NCI-H2107 treated with DMSO at 0.1 percent for 48 hours (cell line): ENCODE measurements around the gene CPB1.
"Not testable (repeated sequence)": the region's sequence is repeated elsewhere in the genome, so short reads cannot be mapped to it uniquely, and the experiment has no call there.

Experiments
- DNase-seq: peaks from one replicate; lab custom pipeline; 2025; ENCODE audit not compliant: unreplicated experiment; lab: John Stamatoyannopoulos, UW

The CPB1 gene

DNA sequence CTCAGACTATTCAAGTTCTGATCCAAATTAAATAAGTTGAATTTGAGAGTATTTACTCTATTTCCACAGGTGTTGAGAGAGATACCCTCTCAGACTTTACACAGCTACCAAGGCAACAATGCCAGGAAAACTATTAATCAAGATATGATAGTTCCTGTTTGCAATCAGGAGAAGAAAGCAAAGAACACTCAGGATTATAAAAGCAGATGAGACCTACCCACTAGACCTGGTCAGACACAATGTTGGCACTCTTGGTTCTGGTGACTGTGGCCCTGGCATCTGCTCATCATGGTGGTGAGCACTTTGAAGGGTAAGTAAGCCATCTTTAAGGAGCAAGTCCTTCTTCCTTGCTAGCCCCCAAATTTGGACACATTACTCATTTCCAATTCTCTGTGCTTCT lies at the start of gene CPB1:
Gene CPB1, plus strand, starts transcription at position 227 of the 400 bp plus-strand sequence. Its CDS starts 13 bp downstream, at position 240.
- DNase-seq, result no peak

DNA sequence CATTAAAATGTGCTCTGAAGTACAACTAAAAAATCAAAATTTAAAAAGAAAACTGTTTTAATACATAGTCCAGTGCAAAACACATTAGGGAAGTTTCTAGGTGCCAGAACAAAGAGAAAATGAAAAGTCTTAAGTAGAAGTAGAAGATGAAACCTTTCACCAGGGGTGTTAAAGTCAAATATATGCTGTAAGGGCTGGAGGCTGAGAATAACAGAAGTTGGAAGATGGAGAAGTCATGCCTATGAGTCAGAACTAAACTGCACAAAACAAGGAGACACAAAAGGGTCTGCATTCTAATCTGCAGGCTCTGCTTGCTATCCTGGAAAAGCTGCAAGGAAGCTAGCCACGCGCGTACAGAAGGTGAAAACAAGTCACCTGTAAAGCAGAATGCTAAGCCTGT lies 48.7 kb upstream of the CPB1 start:
- no peak for DNase-seq

DNA sequence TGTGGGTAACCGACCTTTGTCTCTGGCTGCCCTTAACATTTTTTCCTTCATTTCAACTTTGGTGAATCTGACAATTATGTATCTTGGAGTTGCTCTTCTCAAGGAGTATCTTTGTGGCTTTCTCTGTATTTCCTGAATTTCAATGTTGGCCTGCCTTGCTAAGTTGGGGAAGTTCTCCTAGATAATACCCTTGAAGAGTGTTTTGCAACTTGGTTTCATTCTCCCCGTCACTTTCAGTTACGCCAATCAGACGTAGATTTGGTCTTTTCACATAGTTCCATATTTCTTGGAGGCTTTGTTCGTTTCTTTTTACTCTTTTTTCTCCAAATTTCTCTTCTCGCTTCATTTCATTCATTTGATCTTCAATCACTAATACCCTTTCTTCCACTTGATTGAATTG lies 42.6 kb upstream of the CPB1 start:
- DNase-seq, result not testable (repeated sequence)

DNA sequence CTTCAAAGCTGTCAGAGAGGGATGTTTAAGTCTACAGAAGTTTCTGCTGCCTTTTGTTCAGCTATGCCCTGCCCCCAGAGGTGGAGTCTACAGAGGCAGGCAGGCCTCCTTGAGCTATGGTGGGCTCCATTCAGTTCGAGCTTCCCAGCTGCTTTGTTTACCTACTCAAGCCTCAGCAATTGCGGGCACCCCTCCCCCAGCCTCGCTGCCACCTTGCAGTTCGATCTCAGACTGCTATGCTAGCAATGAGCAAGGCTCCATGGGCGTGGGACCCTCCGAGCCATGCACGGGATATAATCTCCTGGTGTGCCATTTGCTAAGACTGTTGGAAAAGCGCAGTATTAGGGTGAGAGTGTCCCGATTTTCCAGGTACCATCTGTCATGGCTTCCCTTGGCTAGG lies 41.5 kb upstream of the CPB1 start:
- DNase-seq, result not testable (repeated sequence)

DNA sequence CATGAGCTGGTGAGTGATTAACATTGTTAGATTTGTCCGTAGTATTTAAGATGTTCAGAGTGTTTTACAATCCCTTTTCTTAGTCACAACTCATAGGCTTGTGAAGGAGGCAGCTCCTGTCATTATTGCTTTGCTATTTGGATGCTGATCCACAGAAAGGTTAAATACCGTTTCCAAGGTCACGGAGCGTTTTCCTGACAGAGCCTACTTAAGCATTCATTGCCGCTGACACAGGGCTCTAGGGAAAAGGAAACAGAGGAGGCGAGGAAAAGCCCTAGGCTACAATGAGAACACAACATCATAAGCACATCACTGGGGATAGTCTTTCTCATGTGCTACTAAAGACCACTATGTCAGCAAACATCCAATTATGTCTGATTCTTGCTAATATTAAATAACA lies 38.5 kb upstream of the CPB1 start:
- no peak for DNase-seq

DNA sequence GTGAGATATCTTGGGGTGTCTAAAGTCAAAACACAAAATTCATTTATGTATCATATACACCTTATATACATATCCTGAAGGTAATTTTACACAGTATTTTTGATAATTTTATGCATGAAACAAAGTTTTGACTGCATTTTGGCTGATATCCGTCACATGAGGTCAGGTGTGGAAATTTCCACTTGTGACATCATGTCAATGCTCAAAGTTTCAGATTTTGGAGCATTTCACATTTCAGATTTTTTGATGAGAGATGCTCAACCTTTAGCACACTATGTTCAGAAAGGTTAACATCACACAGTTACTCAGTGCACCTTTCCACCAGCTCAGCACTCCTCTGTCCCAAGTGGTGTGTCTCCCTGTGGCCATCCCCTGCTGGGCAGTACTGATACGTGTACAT lies 37.7 kb upstream of the CPB1 start:
- DNase-seq, result no peak

DNA sequence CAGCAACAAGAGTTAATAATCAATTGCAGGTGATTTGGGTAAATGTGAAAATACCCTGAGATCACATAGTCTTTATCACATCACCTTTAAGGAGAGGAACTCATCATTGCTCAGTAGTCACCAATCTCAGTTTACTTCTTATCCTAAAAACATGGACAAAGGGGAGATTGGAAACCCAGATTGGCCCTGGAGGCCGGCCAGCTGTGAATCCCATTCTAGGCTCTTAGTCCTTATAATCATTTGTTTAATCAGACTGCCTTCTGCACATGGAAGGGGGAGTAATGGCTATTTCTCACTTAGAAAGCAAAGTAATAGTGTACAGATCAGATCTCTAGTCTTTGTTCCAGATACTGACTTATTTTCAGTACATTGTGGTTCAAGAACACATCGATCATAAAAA lies 37.2 kb upstream of the CPB1 start:
- no peak for DNase-seq

DNA sequence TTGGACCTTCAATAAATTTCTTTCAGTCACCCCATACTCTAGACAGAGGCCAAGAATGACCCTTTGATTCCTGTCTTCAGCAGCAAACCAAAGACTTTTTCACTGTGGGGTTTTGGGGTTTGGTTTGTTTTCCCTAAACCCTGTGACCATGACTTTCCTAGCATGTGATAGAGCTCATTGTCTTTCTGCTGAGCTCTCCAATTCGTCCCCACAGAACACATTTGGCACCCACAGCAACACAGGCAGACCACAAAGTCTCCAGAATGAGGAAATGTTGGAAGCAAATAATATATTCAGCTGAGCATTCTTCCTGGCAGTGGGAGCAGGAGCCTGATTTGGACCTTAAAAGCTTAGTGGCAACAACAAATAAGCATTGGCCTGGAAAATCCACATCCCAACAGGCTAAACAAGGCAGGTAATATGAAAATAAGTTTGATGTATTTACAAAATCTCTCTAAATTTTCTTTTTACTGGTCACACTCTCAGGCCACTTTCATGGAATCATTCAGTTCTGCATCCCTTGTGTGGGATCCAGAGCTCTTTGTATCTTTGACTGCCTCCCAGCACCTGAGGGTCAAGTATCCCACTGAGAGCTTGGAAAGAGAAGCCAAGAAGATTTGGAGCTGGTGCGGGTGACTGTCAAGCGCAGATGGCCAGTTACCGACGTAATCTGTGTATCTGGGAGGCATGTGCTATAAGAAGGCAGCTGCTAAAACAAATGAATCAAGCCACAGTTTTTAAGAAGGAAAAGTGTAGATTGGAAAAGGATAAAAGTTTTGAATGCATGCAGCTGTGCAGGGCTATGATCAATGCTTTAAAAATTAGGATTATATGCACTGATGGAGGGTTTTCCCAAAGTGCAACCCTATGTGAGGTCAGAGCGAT lies 36.5 kb upstream of the CPB1 start:
- DNase-seq, result no peak

DNA sequence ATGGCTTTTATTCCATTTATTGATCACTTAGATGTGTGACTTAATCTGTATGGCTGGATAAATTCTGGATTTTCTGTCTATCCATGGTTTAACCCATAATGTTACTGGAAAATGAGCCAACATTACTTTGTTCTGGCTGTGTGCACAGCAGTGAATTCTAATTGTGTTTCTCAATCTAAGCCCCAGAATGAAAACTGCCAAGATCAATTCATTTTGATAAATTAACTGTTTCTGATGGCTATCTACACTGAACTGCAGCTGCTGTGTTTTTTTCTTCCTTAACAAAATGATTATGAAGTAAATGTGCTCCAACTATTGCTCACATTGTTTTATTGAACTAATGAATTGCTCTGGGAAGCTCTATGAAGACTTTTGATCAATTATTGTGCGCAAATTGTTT lies 35.7 kb upstream of the CPB1 start:
- no peak for DNase-seq

DNA sequence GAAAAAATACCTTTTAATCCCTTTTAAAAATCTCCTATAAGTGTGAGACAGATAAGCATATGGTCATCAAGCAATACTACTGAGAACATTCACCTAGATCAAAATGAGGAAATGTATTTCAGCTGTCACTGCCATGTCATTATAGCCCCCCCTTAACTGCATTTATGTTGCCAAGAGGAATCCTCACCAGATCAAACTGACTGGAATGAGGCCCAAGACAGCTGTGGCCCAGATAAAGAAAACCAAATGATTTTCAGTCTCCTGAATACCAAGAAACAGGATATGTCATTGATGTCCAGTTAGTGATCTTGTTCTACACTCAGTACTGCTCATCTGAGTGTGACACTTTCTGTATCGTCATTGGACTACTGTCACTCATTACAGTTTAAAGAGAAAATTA lies 35.1 kb upstream of the CPB1 start:
- no peak for DNase-seq

DNA sequence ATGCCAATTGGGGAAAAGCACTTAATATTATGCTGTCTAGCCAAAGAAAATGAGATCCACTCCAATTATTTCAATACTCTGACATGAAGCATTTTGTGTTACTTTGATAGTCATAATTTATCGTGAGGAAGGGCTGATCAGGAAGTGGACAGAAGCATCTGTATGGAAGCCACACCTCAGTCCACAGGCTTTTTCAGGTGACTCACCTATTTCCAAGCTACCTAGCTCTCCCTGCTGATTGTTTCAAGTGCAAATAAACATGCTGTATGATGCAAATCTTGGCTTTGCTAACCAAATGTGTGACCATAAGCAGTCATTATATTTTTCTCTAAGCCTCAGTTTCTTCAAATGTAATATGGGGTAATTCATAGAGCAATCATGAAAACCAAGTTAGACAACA lies 30.8 kb upstream of the CPB1 start:
- DNase-seq, result no peak

DNA sequence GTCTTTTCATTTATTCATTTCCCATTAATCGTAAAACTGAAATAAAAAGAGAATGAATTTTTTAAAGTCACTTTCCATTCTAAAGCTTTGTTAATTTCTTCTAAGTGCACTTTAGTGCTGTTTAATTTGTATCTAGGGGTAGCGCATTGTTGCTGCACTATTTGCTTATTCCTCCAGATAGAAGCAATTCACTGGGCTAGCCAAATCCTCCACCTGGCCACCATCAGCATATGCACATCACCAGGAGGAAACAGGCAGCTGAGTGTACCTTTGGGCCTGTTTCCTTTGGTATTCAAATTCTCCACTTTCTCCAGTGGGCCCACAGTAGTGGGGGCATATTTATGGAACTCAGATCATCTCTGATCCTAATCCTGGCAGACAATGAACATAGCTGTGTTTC lies 29.8 kb upstream of the CPB1 start:
- DNase-seq, result no peak

DNA sequence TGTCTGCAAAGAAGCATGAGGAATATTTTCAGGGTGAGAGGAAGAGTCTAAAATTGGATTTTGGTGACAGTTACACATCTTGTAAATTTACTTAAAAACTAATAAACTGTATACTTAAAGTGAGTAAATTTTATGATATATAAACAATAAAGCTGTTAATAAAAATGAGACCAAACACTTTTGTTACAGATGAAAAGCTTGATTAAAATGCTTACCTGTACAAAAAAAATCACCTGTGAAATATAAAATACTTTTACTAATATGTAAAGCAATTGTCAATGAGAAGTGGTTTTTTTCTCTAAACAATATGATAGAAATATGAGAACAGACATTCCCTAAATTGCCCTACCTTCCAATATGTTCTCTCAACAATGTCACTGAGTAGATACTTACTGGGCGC lies 27.2 kb upstream of the CPB1 start:
- DNase-seq, result no peak

DNA sequence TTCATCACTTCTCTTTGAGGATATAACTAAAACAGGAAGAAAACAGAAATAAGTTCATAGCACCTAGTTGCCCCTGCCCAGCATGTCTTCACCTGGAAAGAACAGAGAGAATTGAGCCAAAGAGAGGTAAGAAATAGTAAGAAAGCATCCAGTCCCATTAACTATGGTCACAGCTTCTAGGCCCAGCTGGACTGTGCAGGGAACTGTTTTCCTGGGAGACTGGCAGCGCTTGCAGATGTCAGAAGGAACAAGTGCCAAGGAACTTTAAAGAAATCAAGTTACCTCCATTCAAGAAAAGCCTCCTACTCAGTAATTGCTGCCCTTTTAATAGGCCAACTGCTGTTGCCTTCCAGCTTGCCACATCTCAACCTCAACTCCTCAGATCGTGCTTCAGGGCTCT lies 17.8 kb upstream of the CPB1 start:
- DNase-seq, result no peak

DNA sequence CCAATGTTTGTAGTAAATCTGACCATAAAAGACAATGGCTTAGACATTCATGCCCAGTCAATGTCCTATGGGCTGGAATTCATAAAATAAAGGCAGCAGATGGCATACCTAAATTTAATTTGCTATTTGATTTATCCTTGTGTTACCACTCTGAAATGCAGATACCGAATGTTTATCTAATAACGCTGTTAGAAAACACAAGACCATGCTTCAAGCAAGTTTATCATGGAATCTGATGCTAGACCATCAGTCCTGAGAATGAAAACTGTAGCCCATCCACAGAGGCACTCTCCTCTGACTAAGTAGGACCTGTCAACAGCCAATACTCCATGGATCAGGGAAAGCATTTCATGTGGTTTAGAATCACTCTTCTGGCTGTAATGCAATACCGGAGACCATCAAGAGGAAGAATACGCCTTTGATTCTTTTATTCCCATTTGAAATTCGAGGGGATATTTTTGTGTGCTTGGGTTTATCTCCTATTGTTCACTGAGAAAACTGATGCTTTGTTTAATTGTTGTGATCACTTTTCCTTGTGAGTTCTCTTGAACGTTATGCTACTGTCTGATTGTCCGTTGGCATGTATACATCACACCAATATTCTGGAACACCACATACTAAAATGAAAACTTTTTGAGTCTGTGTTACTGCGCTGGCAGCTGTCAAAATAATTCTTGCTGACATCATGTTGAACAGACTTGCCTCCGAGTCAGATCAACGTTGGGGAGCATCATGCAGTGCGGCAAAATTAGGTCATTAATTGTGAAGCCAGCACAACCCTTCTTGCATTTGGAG lies 12.1 kb upstream of the CPB1 start:
- DNase-seq, result no peak

DNA sequence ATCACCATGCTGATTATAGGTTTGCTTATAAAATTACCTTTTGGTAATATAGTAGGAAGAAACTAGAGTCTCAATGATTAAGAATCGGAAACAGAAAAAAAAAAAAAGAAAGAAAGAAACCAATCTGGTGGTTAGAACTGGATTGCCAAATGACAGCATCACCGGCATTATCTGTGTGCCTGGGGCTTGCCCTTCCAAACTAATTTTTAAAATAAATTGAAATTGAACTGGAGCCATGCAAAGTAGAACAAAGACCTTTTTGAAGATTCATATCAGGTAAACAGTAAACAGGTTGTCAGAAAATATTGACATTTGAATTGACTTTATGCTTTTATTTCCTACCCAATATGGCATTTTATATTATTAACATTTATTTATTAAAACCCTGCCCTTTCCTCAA lies 11.2 kb upstream of the CPB1 start:
- DNase-seq, result no peak

DNA sequence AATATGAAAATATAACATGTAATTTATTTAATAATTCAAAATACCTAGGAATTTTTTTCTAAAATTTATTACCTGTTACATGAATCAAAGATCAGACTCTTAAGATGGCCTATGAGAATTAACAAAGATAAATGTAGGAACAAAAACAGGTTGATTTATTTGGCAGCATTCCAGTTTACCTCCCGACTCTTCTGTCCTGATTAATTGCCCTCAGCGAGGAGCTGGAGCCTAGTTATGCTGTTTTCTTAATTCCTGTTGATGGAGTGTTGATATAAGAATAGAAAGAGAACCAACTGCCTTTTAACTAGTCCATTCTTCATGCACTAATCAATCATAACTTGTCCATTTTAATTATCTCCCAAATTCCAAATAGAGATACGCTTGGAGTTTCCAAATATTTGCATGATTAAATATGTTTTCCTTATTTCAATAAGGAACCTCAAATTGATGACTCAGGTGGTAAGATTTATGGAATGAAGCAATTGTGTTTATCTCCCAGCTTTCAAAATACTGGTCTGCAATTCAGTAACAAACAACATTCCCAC lies 10.6 kb upstream of the CPB1 start:
- DNase-seq, result no peak

DNA sequence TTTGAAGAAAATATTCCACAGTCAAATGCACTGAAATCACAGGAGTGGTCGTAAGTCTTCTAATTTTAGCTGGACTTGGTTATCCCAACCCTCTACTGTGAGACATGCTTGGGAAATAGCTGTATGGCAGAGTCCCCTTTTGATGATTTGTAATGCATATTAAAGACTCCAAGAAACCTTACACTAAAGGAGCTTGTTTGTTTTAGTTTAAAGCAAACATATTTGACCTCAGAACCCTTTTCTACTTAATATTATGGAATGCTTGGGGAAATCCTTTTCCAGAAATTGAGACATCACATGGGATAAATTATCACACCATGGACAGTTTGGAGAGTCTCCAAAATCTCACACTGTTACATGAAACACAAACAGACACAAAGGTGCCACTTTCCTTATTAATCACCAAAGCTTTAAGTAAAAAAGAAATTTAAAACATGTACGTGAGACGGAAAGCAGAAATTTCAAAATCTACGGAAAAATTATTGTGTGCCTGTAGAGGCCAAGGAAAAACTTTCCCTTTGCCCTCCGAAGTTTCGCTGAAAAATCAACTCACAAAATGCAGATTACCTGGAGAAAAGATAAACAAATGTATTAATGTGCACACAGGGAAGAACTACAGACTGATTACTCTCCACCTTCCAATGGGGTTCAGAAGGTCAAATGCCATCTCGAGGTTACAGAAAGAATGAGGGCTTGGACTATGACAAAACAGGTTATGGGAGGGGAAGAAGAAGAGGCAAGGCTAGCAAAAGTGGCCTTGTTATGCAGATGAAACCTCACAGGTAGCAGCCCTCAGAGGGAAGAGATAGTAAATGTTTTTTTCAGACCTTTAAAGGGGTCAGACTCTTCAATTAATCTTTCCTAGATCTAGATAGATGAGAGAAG lies 7.0 kb upstream of the CPB1 start:
- no peak for DNase-seq

DNA sequence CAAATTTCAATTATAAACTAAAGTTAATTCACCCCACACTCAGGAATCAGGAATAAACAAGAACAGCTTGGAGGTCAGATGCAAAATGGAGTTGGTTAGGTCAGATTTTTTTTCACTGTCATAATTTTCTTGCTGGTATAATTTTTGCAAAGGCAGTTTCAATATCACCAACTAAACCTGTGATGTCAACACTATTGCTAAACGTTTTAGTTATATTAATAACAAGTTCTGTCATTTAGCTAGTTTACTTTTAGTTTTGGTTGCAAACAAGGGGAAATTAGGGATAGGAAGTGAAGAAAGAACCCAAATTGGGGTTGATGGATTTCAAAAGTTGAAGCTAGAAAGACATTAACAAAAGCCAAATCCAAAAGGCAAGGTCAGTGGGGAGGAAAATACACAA lies 4.6 kb upstream of the CPB1 start:
- DNase-seq, result no peak

DNA sequence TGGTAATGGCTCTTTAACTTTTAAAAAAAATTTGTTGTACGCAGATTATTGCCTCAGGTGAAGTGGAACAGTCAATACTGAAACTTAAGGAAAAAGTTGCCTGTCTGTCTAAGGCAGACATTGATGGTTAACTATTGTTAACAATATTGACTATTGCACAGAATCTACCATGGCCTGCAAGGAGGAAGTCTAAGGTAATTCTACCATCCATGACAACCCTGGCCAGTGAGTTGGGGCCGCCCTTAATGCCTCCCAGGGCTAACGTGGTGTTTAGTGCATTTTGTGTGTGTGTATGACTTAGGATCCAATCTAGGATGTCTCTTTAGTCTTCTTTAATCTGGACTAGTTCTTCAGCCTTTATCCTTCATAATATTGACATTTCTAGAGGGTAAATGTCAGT lies 2.1 kb upstream of the CPB1 start:
- DNase-seq, result no peak

DNA sequence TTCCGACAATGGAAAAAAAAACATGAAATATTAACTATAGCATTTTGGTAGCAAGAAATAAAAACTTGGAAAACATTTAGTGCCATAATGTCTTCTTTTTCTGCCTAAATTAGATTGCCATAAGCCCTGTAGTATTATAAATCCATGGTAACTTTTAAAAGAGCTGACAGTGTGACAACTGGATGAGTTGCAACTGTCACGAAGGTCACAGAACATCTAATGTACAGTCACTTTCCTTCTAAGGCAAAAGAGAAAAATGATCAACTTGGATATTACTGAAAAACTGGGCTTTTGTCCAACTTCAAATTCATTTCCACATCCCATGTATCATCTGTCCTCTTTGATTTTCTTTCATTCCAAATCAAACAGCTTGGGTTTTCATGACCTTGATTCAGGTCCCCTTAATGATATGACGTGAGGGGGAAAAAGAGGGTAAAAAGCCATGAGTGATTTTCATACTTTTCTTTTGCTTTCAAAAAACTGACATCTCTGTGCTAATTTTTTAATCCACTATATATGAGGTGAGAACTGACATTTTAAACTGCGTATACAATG lies 602 bp downstream of the CPB1 start:
- no peak for DNase-seq
